HG03571 (cell line): ENCODE results near the gene YPEL5.
A peak's percentile ranks its signal among the peaks of the same experiment; 100 is the strongest.

Experiments
- ATAC-seq: cut with Tn5 transposase; IDR thresholded peaks from one replicate; pipeline ENCODE4 v1.9.1; 2021; ENCODE audit not compliant: unreplicated experiment

The YPEL5 gene

DNA sequence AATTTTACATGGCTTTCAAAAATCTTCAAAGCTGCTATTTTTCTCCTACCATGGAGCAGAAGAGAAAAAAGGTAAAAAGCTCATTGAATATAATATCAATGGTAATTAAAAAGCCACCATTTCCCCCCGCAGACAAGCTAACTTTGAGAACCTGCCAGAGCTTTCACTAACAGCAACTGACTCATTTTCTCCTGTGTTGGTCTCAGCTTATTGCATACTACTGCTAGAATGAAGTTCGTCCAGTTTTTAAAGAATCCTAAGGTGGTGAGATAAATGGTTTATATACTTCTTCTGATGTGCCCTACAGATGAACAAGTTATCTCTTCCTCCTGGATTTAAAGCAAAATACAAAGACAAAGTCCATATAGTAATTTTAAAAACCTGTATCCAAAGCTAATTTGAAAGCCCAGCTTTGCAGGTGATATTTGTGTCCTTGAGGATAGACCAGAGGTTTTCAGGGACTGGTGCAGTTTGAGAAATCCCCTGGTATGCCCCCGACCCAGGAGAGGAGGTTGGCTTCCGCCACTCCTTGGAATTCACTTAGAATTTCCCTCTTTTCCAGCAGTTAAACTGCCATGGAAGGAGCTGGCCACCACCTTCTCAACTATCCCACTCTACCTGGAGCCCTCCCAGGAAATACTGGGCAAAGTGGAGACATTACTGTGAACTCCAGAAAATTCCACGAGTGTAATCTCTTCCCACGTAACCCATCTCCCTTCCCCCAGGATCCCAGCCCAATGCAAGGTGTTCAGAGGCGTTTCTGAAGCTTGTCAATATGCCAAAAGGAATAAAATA is 17.5 kb downstream of the YPEL5 start:
- ATAC-seq: no peak

DNA sequence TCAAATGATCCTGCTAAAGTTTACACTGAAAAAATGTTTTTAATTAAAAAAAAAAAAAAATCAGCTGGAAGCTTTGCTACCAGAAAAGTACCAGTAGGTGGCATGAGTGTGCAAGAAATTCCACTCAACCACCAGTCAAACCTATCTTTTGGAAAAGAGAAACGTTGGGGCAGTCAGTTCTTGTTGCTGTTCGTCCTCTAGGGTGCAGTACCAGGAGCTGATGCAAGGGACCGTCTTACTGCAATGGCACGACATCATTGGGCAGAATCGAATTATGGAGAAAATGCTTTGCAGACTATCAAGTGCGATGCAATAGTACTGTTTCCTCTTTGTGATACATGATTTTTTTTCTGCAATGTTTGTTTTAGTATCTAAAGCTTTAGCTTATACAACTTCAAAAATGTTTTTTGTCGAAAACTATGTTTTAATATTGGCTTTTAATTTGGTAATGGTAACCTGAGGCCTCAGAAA is 18.3 kb downstream of the YPEL5 start:
- ATAC-seq: peak; percentile 80

DNA sequence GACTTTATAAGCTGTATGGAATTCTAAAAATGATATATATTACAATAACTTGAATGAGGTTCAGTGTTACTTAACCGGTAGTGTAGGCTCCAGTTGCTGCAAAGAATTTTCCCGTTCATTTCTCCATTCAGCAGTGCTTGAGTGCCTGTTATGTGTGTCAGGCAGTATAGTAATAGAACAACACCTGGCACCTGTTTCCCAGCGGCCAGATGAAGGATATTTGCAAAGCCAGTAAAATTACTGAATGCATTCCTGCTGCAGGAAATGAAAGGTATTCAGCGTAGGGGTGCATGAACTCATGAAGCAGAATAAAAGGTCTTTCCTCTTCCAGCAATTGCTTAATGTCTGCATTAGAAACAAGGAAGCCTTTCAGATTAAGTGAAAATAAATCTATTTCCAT is 18.8 kb downstream of the YPEL5 start:
- ATAC-seq: no peak

DNA sequence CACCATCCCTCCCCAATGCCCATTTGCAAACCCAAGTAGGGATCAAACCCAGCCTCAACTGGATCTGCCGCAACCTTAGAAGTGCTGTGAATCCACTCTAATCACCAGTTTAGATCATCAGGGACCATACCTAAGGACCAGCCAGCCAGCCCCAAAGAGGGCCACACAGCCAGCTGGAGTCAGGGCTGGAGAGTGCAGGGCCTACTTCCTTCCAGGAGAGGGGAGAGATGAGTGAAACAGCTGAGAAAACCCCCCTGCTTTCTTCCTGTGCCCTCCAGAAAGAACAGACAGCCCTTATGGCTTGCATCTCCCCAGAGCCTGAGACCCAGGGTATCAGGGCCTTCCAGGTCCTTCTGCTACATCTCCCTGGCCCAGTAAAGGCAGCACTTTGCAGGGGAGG is 25.8 kb downstream of the YPEL5 start:
- no peak for ATAC-seq

DNA sequence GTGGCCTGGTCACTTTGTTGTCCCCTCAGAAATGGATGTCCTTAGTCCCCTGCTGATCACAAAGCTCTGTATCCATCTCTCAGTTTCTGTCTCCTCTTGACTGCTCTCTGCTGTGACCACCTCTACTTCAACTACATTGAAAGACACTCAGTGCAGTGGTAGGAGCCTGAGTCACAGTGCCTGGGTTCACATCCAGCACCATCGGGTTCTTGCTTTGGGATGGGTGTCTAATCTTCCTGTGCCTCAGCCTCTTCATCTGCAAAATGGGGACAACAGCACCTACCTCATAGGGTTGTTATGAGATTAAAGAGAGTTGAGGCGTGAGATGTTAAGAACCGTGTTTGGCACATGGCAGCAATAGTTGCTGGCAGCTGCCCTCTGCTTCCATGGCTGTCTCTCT is 30.6 kb downstream of the YPEL5 start:
- no peak for ATAC-seq

DNA sequence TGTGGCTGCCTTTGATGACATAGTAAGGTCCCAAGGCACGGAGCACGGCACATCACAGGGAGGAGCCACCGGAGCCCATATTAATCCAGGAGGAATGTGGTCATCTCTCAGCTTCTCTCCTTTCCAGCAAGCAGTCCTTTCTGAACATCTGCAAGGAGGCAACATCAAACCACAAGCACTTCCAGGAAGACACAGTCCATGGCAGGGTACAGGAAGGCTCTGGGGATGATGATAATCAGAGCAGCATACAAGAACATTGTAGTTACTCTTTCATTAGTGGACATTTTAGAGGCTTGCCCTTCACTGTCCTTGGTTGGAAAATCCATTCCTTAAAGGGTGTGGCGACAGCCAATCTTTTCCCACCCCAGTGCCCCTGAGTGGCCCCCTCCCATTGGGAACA is 31.1 kb downstream of the YPEL5 start:
- ATAC-seq: no peak

DNA sequence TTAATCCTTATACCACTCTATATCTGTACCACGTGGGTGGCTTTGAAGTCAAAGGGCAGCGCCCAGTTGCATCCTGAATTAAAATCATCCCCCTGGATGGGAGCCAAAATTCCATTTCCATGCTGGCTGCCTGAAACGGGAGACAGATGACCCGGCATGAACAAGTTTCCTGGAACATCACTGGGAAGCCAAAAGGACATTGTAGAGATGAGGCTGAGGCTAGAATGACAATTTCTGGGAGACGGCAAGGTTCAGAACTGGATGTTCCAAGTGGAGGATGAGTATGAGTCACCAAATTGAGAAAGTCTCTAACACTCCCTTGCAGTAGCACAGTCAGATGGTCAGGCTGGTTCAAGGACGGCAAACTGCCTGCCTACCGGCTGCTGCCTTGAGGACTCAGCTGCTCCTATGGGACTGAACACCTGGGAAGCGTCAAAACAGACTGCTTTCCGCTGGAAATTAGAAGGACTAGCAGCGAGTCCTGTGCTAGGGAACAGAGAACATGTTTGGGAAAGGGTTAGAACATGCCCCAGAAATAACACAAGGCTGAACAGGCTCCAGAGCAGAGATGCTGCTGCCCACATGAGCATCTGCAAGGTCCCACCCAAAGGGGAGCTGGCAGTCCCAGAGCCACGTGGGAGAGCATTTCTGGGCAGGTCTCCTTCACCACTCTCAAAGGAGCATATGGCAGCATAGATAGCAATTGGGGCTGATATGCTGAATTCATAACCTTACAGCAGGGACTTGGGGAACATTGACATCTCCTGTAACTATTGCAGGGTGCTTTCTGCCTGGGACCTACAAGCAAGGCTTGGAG is 32.0 kb downstream of the YPEL5 start:
- no peak for ATAC-seq

DNA sequence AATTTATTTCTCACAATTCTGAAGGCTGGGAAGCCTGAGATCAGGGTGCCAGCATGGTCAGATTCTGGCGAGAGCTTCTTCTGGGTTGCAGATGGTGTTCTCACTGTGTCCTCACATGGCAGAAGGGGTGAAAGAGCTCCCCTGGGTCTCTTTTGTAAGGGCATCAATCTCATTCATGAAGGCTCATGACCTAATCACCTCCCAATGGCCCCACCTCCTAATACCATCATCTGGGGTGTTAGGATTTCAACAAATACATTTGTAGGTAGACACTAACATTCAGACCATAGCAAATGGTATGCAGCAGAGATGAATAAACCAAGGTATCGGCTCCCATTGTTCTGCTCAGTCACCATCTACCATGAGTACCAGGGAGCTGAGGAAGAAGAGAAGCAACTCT is 32.7 kb downstream of the YPEL5 start:
- no peak for ATAC-seq

DNA sequence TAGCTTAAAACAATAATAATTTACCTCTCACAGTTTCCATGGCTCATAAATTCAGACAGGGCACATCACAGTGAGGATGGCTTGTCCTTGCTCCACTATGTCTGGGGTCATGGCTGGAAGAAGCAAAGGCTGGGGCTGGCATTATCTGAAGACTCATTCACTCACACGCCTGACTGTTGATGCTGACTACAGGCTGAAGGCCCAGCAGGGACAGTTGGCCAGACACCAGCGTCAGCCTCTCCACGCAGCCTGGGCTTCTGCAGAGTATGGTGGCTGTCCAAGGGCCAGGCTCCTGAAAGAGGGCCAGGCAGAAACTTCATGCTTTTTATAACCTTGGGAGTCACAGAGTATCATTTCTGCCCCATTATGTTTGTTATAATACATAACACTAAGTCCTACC is 33.4 kb downstream of the YPEL5 start:
- no peak for ATAC-seq

DNA sequence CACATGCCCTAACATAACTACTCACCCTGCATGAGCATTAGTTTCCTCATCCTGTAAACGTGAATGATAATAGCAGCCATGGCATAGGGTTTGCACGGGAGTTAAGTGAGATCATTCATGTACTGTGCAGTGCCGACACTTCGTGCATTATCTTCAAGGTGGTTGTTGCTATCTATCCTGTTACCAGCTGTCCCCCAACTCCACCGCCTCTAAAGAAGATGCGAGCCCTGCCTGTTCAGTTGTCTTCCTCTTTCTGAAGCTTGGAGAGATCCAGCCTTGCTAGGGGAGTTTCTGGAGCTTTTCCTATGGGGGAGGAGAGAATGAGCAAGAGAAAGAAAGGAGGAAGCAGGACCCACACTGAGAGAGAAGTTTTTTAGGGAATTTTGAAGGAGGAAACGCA is 34.4 kb downstream of the YPEL5 start:
- ATAC-seq: no peak

DNA sequence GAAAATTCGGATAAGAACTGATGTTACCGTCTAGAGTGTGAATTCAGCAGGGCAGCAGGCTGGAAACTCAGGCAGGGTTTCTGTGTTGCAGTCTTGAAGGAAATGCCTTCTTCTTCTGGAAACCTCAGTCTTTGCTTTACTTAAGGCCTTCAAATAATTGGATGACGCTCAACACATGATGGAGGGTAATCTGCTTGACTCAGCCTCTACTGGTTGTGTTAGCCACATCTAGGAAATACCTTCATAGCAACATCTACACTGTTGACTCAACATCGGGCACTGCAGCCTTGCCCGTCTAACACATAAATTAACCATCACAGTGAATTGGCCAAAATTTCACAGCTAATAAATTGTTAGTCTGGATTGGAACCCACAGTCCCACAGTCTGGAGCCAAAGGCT is 37.2 kb downstream of the YPEL5 start:
- no peak for ATAC-seq

DNA sequence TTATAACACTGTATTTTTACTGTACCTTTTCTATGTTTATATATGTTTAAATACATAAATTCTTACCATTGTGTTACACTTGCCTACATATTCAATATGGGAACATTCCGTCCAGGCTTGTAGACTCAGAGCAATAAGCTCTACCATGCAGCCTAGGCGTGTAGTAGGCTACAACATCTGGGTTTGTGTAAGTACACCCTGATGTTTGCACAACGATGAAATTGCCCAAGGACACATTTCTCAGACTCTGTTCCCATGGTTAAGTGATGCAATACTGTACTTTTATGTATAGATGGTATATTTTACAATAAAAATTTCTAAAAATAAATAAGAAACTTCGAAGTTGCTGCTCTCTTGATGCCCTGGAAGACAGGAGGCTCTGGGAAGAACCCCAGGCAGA is 38.4 kb downstream of the YPEL5 start:
- no peak for ATAC-seq

DNA sequence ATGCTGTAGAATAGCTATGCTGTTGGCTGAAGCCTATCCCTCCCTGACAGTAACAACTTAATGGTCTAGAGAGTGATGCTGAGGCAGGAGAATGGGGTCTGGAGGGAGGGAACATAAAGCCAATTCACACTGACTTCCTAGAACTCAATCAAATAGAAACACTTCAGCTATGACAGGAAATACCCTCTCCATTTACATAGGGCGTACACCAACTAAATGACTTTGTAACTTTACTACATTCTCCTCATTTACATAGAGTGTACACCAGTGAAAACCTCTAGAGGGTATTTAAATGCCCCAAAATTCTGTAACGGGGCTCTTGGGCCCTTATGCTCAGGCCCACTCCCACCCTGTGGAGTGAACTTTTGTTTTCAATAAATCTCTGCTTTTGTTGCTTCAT is 41.5 kb downstream of the YPEL5 start:
- ATAC-seq: no peak

DNA sequence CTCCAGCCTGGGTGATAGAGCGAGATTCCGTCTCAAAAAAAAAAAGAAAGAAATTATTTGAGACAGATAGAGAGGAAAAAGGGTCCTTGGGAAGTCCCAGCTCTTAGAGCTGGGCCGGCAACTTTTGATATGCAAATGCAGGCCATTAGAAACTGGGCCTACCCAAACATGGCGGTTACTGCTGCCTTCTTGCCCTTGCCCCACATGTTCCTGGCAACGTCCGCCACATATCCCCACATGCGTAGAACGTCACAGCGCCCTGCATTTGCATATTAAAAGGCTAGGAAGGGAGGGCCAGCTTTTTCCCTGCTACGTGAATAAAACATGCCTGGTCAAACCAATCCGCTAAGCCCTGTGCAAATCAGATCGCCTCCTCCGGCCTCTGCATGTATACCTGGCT is 43.8 kb downstream of the YPEL5 start:
- ATAC-seq: no peak

DNA sequence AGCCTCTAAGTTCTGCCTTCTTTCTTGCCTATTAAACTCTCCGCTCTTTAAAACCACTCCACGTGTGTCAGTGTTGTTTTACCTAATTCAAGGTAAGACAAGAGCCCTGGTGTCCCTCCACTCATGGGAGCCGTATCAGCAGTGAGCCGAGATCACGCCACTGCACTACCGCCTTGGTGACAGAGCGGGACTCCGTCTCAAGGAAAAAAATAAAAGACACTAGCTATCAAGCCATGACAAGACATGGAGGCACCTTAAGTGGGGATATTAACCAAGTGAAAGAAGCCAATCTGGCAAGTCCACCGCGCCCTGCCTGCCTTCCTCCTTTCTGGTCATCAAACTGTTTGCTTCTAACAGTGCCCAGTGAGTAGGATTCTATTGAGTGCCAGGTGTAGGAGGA is 44.3 kb downstream of the YPEL5 start:
- ATAC-seq: no peak

DNA sequence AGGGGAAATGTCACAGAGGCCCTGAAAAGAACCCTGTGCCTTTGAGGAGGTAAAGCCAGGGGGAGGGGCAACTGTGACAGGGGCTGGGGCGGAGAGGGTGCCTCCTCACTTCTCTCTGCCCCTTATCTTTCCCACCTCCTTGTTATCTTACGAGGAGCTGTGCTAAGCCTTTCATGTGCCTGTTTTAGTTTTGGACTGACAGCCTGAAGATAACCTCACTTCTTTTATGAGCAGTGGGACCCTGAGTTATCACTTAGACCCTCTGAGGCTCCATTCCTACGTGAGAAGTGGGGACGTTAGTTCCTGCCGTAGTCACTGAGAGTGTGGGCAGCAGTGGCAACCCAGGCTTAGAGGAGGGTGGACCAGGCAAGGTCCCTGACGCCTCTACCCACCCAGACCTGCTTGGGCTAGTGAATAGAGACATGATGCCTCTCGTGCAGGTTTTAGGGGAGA is 45.0 kb downstream of the YPEL5 start:
- no peak for ATAC-seq

DNA sequence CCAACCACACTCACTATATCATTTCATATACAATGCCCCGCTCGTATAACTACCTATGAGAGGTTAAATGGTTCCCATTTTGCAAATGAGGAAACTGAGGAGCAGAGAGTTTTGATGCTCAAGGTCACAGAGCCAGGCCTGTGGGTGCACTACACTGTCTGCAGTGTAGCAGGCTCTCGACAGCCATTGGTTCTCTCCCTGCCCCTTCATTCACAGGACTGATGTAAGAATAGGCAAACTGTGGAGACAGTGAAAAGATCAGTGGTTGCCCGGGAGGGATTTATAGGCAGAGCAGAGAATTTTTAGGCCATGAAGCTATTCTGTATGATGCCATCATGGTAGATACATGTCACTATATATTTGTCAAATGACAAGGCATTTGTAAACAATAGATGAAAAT is 45.5 kb downstream of the YPEL5 start:
- no peak for ATAC-seq

DNA sequence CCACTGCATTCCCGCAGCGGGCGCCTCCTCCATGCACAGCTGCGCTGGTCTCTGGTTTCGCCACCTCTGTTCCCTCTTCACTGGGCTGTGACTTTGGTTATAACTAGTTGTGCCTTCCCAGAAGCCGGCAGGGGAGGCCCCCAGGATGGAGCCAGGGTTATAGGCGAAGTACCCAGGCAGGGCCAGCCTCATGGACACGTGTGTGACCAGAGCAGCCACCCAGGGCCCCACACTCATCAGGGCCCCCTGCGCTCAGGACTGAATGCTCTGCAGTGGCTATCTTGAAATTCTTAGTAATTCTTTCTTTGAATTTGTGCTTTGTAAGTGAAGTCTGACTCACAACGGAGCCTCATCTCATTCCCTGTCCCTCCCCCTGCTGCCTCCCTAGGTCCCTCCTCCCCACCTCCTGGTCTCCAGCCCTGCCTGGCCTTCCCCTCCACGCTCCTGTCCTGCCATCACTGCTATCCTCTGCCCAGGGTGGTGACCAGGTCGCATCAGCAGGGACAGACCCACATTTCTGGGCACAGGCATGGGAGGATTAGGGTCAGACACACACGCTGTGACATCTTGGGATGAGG is 46.4 kb downstream of the YPEL5 start:
- ATAC-seq: no peak

DNA sequence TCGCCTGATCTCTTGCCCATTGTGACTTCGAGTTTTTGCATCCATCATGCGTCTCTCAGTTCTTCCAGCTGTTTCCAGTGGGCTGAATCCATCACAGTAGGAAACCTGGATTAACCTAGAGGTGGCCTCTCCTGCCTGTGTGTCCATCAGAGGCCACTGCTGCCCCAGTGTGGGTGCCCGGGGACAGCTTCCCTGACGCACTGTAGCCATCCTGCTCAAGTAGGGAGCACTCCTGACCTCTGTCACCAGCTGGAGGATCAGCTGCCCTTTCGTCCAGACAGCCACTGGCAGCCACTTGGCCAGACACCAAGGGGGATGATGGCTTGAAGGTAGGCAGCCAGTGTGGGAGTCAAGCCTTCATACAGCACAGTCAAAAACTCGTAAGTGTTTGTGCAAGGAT is 47.6 kb downstream of the YPEL5 start:
- no peak for ATAC-seq

DNA sequence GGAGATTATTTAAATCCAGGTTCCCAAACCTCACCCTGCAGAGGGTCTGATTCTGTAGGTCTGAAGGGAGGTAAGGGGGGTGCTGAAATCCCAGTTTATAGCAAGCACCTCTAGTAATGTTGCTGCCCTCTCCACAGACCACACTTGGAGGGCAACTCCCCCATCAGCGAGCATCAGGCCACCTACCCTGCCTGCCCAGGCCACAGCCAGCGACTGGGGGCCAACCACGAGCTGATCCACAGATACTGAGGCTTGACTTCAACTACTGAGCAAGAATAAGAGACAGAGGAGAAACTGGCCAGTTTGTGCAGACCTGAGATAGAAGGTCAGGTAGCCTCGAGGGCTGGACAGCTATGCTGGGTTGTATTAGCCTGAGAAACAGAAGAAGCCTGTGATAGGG is 48.2 kb downstream of the YPEL5 start:
- ATAC-seq: no peak

DNA sequence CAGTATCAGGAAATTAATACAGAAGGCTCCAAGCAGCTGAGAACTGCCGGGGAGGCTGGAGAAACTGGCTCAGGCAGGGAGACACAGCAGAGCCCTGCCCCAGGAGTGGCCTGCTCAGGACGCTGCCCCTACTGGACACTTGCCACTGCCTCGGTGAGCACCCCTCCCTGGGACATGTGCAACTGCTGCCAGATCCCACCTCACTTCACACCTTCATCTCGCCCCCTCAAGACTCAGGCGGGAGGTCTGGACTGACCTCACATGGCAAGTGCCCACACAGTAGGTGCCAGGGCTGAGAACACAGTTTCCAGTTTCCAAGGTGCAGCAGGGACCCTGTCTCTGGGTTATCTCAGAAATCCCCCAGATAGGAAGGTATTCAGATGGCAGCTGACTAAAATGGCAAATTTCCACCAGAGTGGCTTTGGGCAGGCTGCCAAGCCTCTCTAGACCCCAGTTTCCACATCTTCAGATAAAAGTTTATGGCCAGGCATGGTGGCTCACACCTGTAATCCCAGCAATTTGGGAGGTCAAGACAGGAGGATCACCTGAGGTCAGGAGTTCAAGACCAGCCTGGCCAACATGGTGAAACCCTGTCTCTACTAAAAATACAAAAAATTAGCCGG is 50.9 kb downstream of the YPEL5 start:
- no peak for ATAC-seq

DNA sequence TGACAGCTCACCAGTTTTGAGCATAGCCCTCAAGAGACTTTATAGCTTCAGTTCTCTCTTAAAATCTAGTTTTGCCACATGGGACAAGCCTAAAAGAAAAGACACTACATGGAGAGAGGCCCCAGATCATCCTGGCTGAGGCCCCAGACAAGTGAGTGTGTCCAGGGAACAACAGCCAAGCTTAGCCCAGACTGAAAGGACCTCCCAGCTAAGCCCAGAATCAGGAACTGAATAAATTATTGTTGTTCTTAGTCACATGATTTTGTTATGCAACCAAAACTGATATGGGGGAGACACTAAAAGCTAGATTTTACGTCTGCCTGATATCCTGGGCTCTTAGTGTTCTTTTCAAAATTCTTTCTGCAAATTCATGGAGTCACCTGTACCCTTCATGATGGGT is 55.2 kb downstream of the YPEL5 start:
- no peak for ATAC-seq
